RWPE2 (cell line): ENCODE data around the gene SYNE1.

Experiments used
- ATAC-seq: fragments of 200-7000 bp; cut with Tn5 transposase; 3 replicates; pipeline ENCODE4 v1.9.1; 2021; ENCODE audit warnings: low read depth
- DNase-seq: peaks from one replicate; pipeline ENCODE4 v3.0.0-alpha.2; 2020; ENCODE audit warnings: low spot score
- H3K27ac ChIP-seq: fragments of 450-650 bp; 2 replicates; pipeline ENCODE4 v1.5.1; 2017; ENCODE audit warnings: mild to moderate bottlenecking; ENCODE audit not compliant: poor library complexity, severe bottlenecking
- H3K27me3 ChIP-seq: fragments of 250-450 bp; sonication (Bioruptor Pico); 2 replicates; pipeline ENCODE4 v1.5.1; 2021; ENCODE audit warnings: mild to moderate bottlenecking, moderate library complexity; ENCODE audit not compliant: insufficient read depth, poor library complexity, severe bottlenecking
- H3K36me3 ChIP-seq: fragments of 250-450 bp; sonication (Bioruptor Pico); 2 replicates; pipeline ENCODE4 v1.5.1; 2020; ENCODE audit warnings: low read depth, mild to moderate bottlenecking, moderate library complexity
- H3K4me1 ChIP-seq: fragments of 250-450 bp; sonication (Bioruptor Pico); 2 replicates; pipeline ENCODE4 v1.5.1; 2021; ENCODE audit warnings: mild to moderate bottlenecking, moderate library complexity; ENCODE audit not compliant: insufficient read depth, poor library complexity, severe bottlenecking
- H3K4me3 ChIP-seq: fragments of 250-450 bp; sonication (Bioruptor Pico); 2 replicates; pipeline ENCODE4 v1.5.1; 2021; ENCODE audit warnings: mild to moderate bottlenecking, moderate library complexity; ENCODE audit not compliant: severe bottlenecking
- H3K9me3 ChIP-seq: fragments of 250-450 bp; sonication (Bioruptor Pico); 2 replicates; pipeline ENCODE4 v1.5.1; 2021; ENCODE audit warnings: mild to moderate bottlenecking, moderate library complexity; ENCODE audit not compliant: severe bottlenecking
- CTCF ChIP-seq: fragments of 450-650 bp; IDR thresholded peaks from one replicate; pipeline ENCODE4 v1.5.1; 2017; ENCODE audit warnings: mild to moderate bottlenecking, moderate library complexity; ENCODE audit not compliant: poor library complexity, severe bottlenecking

Gene SYNE1

GRCh38 chr6:152478377-152479010 lies 158.7 kb downstream of the SYNE1 start:
- Histone ChIP-seq H3K27me3 (no peaks in the 10 kb centered on the region), H3K9me3 (no peaks in the 10 kb centered on the region), H3K36me3 (no peaks in the 10 kb centered on the region)

GRCh38 chr6:152474354-152474753 lies 162.8 kb downstream of the SYNE1 start:
- H3K4me3 ChIP-seq = no peak overlapping the region
- H3K4me1 ChIP-seq = no peaks in the 10 kb centered on the region
- no peaks in the 10 kb centered on the region for H3K9me3 ChIP-seq
- TF ChIP-seq CTCF = no peak
- no peak overlapping the region for H3K27ac ChIP-seq
- H3K27me3 ChIP-seq = no peaks in the 10 kb centered on the region
- H3K36me3 ChIP-seq = no peaks in the 10 kb centered on the region
- DNase-seq = no peak
- ATAC-seq = no peak

More at GRCh38 chr6:152478377-152479010, 158.7 kb downstream of the SYNE1 start:
- Histone ChIP-seq H3K27ac (no peak overlapping the region), H3K4me3 (no peak overlapping the region), H3K4me1 (no peaks in the 10 kb centered on the region)
- ATAC-seq = no peak
- TF ChIP-seq CTCF = no peak
- no peak for DNase-seq

GRCh38 chr6:152472325-152472724 lies 164.8 kb downstream of the SYNE1 start:
- no peak for DNase-seq
- H3K36me3 ChIP-seq = no peaks in the 10 kb centered on the region
- H3K4me1 ChIP-seq = no peaks in the 10 kb centered on the region
- H3K27ac ChIP-seq = no peak overlapping the region
- ATAC-seq = no peak
- H3K27me3 ChIP-seq = no peaks in the 10 kb centered on the region
- no peak overlapping the region for H3K4me3 ChIP-seq
- H3K9me3 ChIP-seq = no peaks in the 10 kb centered on the region
- TF ChIP-seq CTCF = no peak

GRCh38 chr6:152471456-152472265 lies 165.5 kb downstream of the SYNE1 start:
- Histone ChIP-seq H3K4me3 (no peak overlapping the region), H3K36me3 (no peaks in the 10 kb centered on the region), H3K27ac (no peak overlapping the region), H3K4me1 (no peaks in the 10 kb centered on the region), H3K27me3 (no peaks in the 10 kb centered on the region), H3K9me3 (no peaks in the 10 kb centered on the region)
- no peak for TF ChIP-seq CTCF
- ATAC-seq (0 out of 3 replicates have a peak, but pooled peaks have one; percentile 29), DNase-seq (no peak)

- TF ChIP-seq CTCF = no peak
- Histone ChIP-seq H3K9me3 (no peaks in the 10 kb centered on the region), H3K27ac (no peak overlapping the region), H3K4me1 (peaks cover 9% of the 10 kb centered on the region), H3K36me3 (no peaks in the 10 kb centered on the region), H3K4me3 (no peak overlapping the region), H3K27me3 (no peaks in the 10 kb centered on the region)
- ATAC-seq (no peak), DNase-seq (no peak)
Observed at GRCh38 chr6:152463164-152463563, 174.0 kb downstream of the SYNE1 start.
